HL-60 (cell line): ENCODE data around the gene B3GAT2.
A peak's percentile ranks its signal among the peaks of the same experiment; 100 is the strongest.

Experiments
- DNase-seq, 2 experiments: peaks; one replicate each; pipeline ENCODE4 v3.0.0-alpha.2; 2010 to 2020; ENCODE audit warnings: low read depth in 1 of 2, low spot score in 1 of 2
- H3K27ac ChIP-seq: fragments of 250-450 bp; sonication (Bioruptor Pico); replicated peaks from 2 replicates; pipeline ENCODE4 v1.5.1; 2020; ENCODE audit warnings: mild to moderate bottlenecking, moderate library complexity
- H3K27me3 ChIP-seq: fragments of 250-450 bp; sonication (Bioruptor Pico); 2 replicates; pipeline ENCODE4 v1.5.1; 2021; ENCODE audit warnings: mild to moderate bottlenecking, moderate library complexity; ENCODE audit not compliant: insufficient read depth, poor library complexity, severe bottlenecking
- H3K4me3 ChIP-seq: replicated peaks from 2 replicates; pipeline ENCODE4 v1.5.1; 2011; ENCODE audit warnings: mild to moderate bottlenecking, control low read depth, low read length; ENCODE audit not compliant: insufficient read depth
- GABPA ChIP-seq: IDR thresholded peaks from 2 replicates; pipeline ENCODE4 v1.6.1; 2012; ENCODE audit warnings: low read depth
- POLR2AphosphoS5 ChIP-seq: IDR thresholded peaks from 2 replicates; pipeline ENCODE4 v1.6.1; 2012; ENCODE audit warnings: low read depth
- SPI1 ChIP-seq: IDR thresholded peaks from 2 replicates; pipeline ENCODE4 v1.6.1; 2012; ENCODE audit warnings: low read depth, mild to moderate bottlenecking, borderline replicate concordance
- TF ChIP-seq, protein P1 (sequence below): IDR thresholded peaks from 2 replicates; pipeline ENCODE4 v1.6.1; 2012; ENCODE audit warnings: low read depth; ENCODE audit not compliant: insufficient replicate concordance
- TF ChIP-seq, protein P2 (sequence below): IDR thresholded peaks from one replicate; pipeline ENCODE4 v1.5.1; 2011; ENCODE audit warnings: low read length, control low read depth, inconsistent platforms; ENCODE audit not compliant: insufficient read depth

The B3GAT2 gene

DNA sequence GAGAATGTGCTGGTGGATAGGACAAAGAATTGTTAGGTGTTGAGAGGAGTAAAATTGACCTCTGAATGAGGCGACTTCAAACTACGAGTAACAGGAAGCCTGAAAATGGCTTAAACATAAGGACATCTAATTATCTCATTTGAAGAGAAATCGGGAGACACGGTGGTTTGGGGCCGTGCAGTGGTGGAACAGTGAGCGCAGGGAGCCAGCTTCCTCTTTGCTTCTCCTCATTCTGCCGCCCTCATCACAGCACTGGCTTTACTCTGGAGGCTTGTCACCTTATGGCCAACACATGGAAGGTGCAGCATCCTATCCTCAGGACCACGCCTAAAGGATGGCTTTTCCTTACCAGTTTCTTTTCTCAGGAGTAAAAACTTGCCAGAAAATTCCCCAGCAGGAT is 114.3 kb downstream of the B3GAT2 start:
- H3K4me3 ChIP-seq = no peak overlapping the region
- no peak overlapping the region for H3K27ac ChIP-seq
- H3K27me3 ChIP-seq = no peaks in the 10 kb centered on the region
- TF ChIP-seq GABPA = no peak
- DNase-seq = no peak

DNA sequence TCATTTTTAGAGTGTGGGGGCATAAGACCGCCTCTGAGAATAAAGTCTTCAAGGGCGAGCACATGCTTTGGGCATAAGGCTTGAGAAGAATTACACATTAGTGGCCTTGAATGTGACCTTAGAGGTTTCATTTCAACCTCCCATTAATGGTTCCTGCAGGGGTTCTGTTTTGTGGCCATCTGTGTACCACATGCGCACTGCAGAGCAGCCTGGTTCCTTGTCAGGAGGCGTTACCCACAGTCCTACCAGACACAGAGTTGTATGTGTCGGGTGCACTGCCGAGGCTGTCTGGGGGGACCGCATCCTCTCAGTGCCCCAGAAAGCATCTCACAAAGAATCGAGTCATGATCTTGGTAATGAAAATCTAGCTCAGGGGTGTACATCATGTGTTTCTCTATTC is 115.7 kb downstream of the B3GAT2 start:
- TF ChIP-seq SPI1 (no peak), GABPA (no peak), POLR2AphosphoS5 (no peak)
- TF ChIP-seq, protein P1, sequence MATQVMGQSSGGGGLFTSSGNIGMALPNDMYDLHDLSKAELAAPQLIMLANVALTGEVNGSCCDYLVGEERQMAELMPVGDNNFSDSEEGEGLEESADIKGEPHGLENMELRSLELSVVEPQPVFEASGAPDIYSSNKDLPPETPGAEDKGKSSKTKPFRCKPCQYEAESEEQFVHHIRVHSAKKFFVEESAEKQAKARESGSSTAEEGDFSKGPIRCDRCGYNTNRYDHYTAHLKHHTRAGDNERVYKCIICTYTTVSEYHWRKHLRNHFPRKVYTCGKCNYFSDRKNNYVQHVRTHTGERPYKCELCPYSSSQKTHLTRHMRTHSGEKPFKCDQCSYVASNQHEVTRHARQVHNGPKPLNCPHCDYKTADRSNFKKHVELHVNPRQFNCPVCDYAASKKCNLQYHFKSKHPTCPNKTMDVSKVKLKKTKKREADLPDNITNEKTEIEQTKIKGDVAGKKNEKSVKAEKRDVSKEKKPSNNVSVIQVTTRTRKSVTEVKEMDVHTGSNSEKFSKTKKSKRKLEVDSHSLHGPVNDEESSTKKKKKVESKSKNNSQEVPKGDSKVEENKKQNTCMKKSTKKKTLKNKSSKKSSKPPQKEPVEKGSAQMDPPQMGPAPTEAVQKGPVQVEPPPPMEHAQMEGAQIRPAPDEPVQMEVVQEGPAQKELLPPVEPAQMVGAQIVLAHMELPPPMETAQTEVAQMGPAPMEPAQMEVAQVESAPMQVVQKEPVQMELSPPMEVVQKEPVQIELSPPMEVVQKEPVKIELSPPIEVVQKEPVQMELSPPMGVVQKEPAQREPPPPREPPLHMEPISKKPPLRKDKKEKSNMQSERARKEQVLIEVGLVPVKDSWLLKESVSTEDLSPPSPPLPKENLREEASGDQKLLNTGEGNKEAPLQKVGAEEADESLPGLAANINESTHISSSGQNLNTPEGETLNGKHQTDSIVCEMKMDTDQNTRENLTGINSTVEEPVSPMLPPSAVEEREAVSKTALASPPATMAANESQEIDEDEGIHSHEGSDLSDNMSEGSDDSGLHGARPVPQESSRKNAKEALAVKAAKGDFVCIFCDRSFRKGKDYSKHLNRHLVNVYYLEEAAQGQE = no peak
- TF ChIP-seq, protein P2, sequence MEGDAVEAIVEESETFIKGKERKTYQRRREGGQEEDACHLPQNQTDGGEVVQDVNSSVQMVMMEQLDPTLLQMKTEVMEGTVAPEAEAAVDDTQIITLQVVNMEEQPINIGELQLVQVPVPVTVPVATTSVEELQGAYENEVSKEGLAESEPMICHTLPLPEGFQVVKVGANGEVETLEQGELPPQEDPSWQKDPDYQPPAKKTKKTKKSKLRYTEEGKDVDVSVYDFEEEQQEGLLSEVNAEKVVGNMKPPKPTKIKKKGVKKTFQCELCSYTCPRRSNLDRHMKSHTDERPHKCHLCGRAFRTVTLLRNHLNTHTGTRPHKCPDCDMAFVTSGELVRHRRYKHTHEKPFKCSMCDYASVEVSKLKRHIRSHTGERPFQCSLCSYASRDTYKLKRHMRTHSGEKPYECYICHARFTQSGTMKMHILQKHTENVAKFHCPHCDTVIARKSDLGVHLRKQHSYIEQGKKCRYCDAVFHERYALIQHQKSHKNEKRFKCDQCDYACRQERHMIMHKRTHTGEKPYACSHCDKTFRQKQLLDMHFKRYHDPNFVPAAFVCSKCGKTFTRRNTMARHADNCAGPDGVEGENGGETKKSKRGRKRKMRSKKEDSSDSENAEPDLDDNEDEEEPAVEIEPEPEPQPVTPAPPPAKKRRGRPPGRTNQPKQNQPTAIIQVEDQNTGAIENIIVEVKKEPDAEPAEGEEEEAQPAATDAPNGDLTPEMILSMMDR = no peak
- Histone ChIP-seq H3K27me3 (no peaks in the 10 kb centered on the region), H3K27ac (no peak overlapping the region), H3K4me3 (no peak overlapping the region)
- no peak for DNase-seq

DNA sequence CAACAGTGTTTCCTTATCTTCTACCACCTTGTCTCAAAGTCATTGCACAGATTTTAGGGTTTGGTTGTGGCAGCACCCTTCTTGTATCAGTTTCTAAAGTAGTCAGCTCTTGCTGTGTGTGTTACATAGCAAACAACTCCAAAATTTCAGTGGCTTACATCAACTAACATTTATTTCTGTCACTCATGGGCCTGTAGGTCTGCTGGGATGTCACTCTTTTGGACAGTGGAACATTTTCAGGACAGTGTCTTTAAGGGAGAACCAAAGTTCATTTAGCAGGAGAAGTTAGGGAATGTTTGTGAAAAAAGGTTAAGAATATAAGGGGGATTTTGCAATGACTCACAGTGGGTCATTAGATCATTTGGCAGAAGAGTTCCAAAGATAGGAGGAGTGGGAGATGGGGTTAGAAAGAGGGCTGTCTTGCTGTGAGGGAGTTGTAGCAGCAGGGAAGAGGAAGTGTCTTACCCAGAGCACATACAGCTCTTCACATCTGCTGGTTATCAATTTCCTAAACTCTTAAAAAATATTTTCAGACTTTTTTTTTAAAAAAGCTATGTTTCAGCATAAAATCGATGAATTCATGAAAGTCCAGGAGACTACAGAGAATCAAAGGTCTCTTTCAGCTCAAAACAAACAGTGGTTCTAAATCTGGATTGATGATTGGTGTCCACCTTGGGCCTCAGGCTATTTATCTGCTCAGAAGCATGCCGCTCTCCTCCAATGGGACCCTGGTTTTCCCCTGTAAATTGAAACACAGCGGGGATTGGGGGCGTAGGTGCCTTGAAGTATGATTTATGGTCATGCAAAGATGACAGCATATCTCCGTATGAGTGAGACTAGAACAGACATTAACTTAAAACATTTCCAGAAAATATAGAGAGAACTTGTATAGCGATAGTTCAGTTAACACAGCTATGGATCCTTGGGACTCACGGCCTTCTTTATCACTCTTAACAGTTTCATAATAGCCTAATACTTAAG is 117.3 kb downstream of the B3GAT2 start:
- DNase-seq = no peak
- Histone ChIP-seq H3K4me3 (no peak overlapping the region), H3K27ac (no peak overlapping the region), H3K27me3 (no peaks in the 10 kb centered on the region)
- TF ChIP-seq SPI1 (peak; percentile 32; the same call in 1 of the 2 replicates), GABPA (no peak)

DNA sequence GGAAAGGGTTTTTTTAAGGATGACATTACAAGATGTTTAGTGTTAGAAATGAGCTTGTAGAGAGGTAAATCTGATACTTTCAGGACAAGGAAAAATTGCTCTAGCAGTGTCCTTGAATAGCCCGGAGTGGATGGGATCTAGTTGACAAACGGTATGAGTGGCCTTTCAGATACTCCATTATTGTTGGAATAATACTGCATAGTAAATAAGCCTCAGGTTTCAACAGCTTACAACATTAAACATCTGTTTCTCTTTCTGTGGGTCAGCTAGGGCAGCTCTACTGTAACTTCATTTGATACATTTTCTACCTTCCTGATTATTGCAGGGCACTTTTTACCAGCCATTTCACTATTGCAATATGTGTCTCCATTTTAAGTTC is 118.0 kb downstream of the B3GAT2 start:
- Histone ChIP-seq H3K4me3 (no peak overlapping the region), H3K27me3 (no peaks in the 10 kb centered on the region), H3K27ac (no peak overlapping the region)
- DNase-seq = no peak
- no peak for TF ChIP-seq POLR2AphosphoS5
- TF ChIP-seq, protein P2 = no peak
- TF ChIP-seq SPI1 = no peak
- TF ChIP-seq GABPA = no peak
- TF ChIP-seq, protein P1 = no peak
